ENCODE results near the gene RARB.

RARB gene

GRCh38 chr3:25503898-25504301 is 75.8 kb downstream of the RARB start:
- DNase-seq (ENCODE audit: low read depth in 2 of 2, low spot score in 1 of 2) = no peak

- no peak for DNase-seq (ENCODE audit: low read depth in 2 of 2, low spot score in 1 of 2)
These were observed 77.5 kb downstream of the RARB start for GRCh38 chr3:25505581-25505980.

GRCh38 chr3:25507811-25508210 is 79.7 kb downstream of the RARB start:
- no peak for DNase-seq (ENCODE audit: low read depth in 2 of 2, low spot score in 1 of 2)

GRCh38 chr3:25508433-25508832 is 80.4 kb downstream of the RARB start:
- no peak for DNase-seq (ENCODE audit: low read depth in 2 of 2, low spot score in 1 of 2)

- no peak for DNase-seq (ENCODE audit: low read depth in 2 of 2, low spot score in 1 of 2)
These were observed 80.8 kb downstream of the RARB start for GRCh38 chr3:25508901-25509300.

- DNase-seq (ENCODE audit: low read depth in 2 of 2, low spot score in 1 of 2) = no peak
These were observed 82.7 kb downstream of the RARB start for GRCh38 chr3:25510797-25511196.

- DNase-seq (ENCODE audit: low read depth in 2 of 2, low spot score in 1 of 2) = no peak
These were observed 84.1 kb downstream of the RARB start for GRCh38 chr3:25511972-25512721.

- no peak for DNase-seq (ENCODE audit: low read depth in 2 of 2, low spot score in 1 of 2)
These were observed 85.7 kb downstream of the RARB start for GRCh38 chr3:25513642-25514266.

- no peak for DNase-seq (ENCODE audit: low read depth in 2 of 2, low spot score in 1 of 2)
These were observed 87.1 kb downstream of the RARB start for GRCh38 chr3:25515171-25515570.

GRCh38 chr3:25520926-25521559 is 93.0 kb downstream of the RARB start:
- no peak for DNase-seq (ENCODE audit: low read depth in 2 of 2, low spot score in 1 of 2)

- DNase-seq (ENCODE audit: low read depth in 2 of 2, low spot score in 1 of 2) = no peak
These were observed 99.3 kb downstream of the RARB start for GRCh38 chr3:25527336-25527735.

- DNase-seq (ENCODE audit: low read depth in 2 of 2, low spot score in 1 of 2) = no peak
These were observed 99.7 kb downstream of the RARB start for GRCh38 chr3:25527801-25528200.

GRCh38 chr3:25531971-25532370 is 103.9 kb downstream of the RARB start:
- no peak for DNase-seq (ENCODE audit: low read depth in 2 of 2, low spot score in 1 of 2)

GRCh38 chr3:25532431-25533162 is 104.5 kb downstream of the RARB start:
- no peak for DNase-seq (ENCODE audit: low read depth in 2 of 2, low spot score in 1 of 2)

- DNase-seq (ENCODE audit: low read depth in 2 of 2, low spot score in 1 of 2) = no peak
These were observed 105.3 kb downstream of the RARB start for GRCh38 chr3:25533399-25533798.

GRCh38 chr3:25534007-25534406 is 105.9 kb downstream of the RARB start:
- DNase-seq (ENCODE audit: low read depth in 2 of 2, low spot score in 1 of 2) = no peak

GRCh38 chr3:25536521-25537391 is 108.7 kb downstream of the RARB start:
- no peak for DNase-seq (ENCODE audit: low read depth in 2 of 2, low spot score in 1 of 2)

- DNase-seq (ENCODE audit: low read depth in 2 of 2, low spot score in 1 of 2) = no peak
These were observed 109.5 kb downstream of the RARB start for GRCh38 chr3:25537516-25537915.

GRCh38 chr3:25540273-25540672 is 112.2 kb downstream of the RARB start:
- DNase-seq (ENCODE audit: low read depth in 2 of 2, low spot score in 1 of 2) = no peak

- DNase-seq (ENCODE audit: low read depth in 2 of 2, low spot score in 1 of 2) = no peak
These were observed 114.5 kb downstream of the RARB start for GRCh38 chr3:25542492-25543039.

All from stimulated activated CD8-positive, alpha-beta memory T cell treated with anti-CD3 and anti-CD28 coated beads, Interleukin-4, amount 100 ng/mL, for 4 hours (primary cell).